Measurements from ENCODE around the gene BPIFB3. TPM values are rescaled to one million over a fixed set of nuclear protein-coding genes. Genes with fewer than 3 reads are reported as not detected.

BPIFB3 gene
- total and polyA plus RNA-seq, 2 of the 13 experiments (the other 11 are each of a cell fraction or from before 2014, with no cell fraction given), result 0.09 TPM; not detected in 1

GRCh38 chr20:33106058-33106620 is 52.4 kb downstream of the BPIFB3 start (continued):
- TF ChIP-seq NCOR1 (IDR thresholded peaks at IDR 0.05; ENCODE audit: borderline replicate concordance, low read length) (peak; percentile 27; the same call in 1 of the 2 replicates), SIX4 (CRISPR knock-in tag; IDR thresholded peaks at IDR 0.05) (peak; percentile 59; the same call in 1 of the 2 replicates), TCF7 (IDR thresholded peaks at IDR 0.05; ENCODE audit: low read depth) (peak; percentile 22; the same call in 1 of the 2 replicates), JUND (CRISPR knock-in tag; IDR thresholded peaks at IDR 0.05) (peak; percentile 67; the same call in 1 of the 2 replicates), NCOA2 (CRISPR knock-in tag; IDR thresholded peaks at IDR 0.05) (peak; percentile 59), CBX5 (CRISPR knock-in tag; IDR thresholded peaks at IDR 0.05; ENCODE audit: borderline replicate concordance) (peak; percentile 26; the same call in 1 of the 2 replicates), ZMYM2 (CRISPR knock-in tag; IDR thresholded peaks at IDR 0.05) (peak; percentile 63; the same call in 1 of the 2 replicates), FOXJ3 (CRISPR knock-in tag; IDR thresholded peaks at IDR 0.05; ENCODE audit: borderline replicate concordance) (0 out of 2 replicates have a peak, but pooled peaks have one; percentile 19), MXI1 (IDR thresholded peaks at IDR 0.05; ENCODE audit: borderline replicate concordance, low read depth, low read length) (peak; percentile 36; the same call in 1 of the 3 replicates), RXRB (CRISPR knock-in tag; IDR thresholded peaks at IDR 0.05; ENCODE audit: borderline replicate concordance) (peak; percentile 81), MLX (CRISPR knock-in tag; IDR thresholded peaks at IDR 0.05) (peak; percentile 86), ATF2 (CRISPR knock-in tag; IDR thresholded peaks at IDR 0.05) (peak; percentile 94), ZNF331 (CRISPR knock-in tag; IDR thresholded peaks at IDR 0.05) (peak; percentile 73), FOXK1 (CRISPR knock-in tag; IDR thresholded peaks at IDR 0.05; ENCODE audit: borderline replicate concordance, low read depth) (peak; percentile 48; the same call in 1 of the 2 replicates), KDM3A (CRISPR knock-in tag; IDR thresholded peaks at IDR 0.05; ENCODE audit: low read depth) (0 out of 2 replicates have a peak, but pooled peaks have one; percentile 27), RCOR2 (CRISPR knock-in tag; IDR thresholded peaks at IDR 0.05) (peak; percentile 64), GATA4 (IDR thresholded peaks at IDR 0.05; ENCODE audit: borderline replicate concordance, low read depth) (0 out of 2 replicates have a peak, but pooled peaks have one; percentile 28), ZNF670 (CRISPR knock-in tag; IDR thresholded peaks at IDR 0.05; ENCODE audit: borderline replicate concordance) (0 out of 2 replicates have a peak, but pooled peaks have one; percentile 39)
- TF ChIP-seq, protein P1, sequence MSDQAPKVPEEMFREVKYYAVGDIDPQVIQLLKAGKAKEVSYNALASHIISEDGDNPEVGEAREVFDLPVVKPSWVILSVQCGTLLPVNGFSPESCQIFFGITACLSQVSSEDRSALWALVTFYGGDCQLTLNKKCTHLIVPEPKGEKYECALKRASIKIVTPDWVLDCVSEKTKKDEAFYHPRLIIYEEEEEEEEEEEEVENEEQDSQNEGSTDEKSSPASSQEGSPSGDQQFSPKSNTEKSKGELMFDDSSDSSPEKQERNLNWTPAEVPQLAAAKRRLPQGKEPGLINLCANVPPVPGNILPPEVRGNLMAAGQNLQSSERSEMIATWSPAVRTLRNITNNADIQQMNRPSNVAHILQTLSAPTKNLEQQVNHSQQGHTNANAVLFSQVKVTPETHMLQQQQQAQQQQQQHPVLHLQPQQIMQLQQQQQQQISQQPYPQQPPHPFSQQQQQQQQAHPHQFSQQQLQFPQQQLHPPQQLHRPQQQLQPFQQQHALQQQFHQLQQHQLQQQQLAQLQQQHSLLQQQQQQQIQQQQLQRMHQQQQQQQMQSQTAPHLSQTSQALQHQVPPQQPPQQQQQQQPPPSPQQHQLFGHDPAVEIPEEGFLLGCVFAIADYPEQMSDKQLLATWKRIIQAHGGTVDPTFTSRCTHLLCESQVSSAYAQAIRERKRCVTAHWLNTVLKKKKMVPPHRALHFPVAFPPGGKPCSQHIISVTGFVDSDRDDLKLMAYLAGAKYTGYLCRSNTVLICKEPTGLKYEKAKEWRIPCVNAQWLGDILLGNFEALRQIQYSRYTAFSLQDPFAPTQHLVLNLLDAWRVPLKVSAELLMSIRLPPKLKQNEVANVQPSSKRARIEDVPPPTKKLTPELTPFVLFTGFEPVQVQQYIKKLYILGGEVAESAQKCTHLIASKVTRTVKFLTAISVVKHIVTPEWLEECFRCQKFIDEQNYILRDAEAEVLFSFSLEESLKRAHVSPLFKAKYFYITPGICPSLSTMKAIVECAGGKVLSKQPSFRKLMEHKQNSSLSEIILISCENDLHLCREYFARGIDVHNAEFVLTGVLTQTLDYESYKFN (CRISPR knock-in tag; conservative IDR thresholded peaks at IDR 0.05), result peak; percentile 51
- TF ChIP-seq, protein P2, sequence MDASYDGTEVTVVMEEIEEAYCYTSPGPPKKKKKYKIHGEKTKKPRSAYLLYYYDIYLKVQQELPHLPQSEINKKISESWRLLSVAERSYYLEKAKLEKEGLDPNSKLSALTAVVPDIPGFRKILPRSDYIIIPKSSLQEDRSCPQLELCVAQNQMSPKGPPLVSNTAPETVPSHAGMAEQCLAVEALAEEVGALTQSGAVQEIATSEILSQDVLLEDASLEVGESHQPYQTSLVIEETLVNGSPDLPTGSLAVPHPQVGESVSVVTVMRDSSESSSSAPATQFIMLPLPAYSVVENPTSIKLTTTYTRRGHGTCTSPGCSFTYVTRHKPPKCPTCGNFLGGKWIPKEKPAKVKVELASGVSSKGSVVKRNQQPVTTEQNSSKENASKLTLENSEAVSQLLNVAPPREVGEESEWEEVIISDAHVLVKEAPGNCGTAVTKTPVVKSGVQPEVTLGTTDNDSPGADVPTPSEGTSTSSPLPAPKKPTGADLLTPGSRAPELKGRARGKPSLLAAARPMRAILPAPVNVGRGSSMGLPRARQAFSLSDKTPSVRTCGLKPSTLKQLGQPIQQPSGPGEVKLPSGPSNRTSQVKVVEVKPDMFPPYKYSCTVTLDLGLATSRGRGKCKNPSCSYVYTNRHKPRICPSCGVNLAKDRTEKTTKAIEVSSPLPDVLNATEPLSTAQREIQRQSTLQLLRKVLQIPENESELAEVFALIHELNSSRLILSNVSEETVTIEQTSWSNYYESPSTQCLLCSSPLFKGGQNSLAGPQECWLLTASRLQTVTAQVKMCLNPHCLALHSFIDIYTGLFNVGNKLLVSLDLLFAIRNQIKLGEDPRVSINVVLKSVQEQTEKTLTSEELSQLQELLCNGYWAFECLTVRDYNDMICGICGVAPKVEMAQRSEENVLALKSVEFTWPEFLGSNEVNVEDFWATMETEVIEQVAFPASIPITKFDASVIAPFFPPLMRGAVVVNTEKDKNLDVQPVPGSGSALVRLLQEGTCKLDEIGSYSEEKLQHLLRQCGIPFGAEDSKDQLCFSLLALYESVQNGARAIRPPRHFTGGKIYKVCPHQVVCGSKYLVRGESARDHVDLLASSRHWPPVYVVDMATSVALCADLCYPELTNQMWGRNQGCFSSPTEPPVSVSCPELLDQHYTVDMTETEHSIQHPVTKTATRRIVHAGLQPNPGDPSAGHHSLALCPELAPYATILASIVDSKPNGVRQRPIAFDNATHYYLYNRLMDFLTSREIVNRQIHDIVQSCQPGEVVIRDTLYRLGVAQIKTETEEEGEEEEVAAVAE (CRISPR knock-in tag; IDR thresholded peaks at IDR 0.05; ENCODE audit: borderline replicate concordance), result 0 out of 2 replicates have a peak, but pooled peaks have one; percentile 24
